ENCODE data around the gene KCNJ16. TPM values are rescaled to one million over a fixed set of nuclear protein-coding genes. Genes with fewer than 3 reads are reported as not detected.

The KCNJ16 gene
- total and polyA plus RNA-seq, 4 donors: 0.31 to 3.3 (median 0.67) TPM

DNA sequence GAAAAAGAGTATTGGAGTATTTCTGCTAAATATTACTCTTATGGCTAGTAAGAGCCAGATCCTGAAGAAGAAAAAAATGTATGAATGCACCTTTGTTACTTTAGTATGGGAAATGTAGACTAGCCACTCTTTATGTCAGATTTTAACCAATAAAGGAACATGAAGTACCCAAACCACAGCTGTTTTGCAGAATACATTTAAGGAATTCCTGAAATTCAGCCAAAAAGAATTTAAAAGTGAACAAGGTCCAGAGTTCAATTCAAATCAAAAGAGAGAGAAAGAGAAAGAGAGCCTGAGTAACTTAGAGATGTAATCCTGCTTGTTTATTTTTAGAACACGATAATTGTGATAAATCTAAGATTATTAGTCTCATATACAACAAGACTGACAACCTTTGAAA lies 1.2 kb downstream of the KCNJ16 start:
- Histone ChIP-seq H3K27ac (ENCODE audit: low read depth in 1 of 2, low read length in 2 of 2) (no peak overlapping the region), H3K4me3 (ENCODE audit: low read depth in 1 of 3, low read length in 3 of 3) (no peak overlapping the region)
- WGBS: 29% methylated on average over 1 of the region's 1 CpG

More for the DNA sequence above, 1.2 kb downstream of the KCNJ16 start:
- H3K36me3 ChIP-seq (ENCODE audit: control insufficient read depth in 4 of 4, insufficient read depth in 3 of 4, low read depth in 1 of 4, low read length in 3 of 4): no peaks in the 10 kb centered on the region
- no peak overlapping the region for H3K9ac ChIP-seq (ENCODE audit: low read depth in 1 of 2, low read length in 2 of 2)
- H3K27me3 ChIP-seq (ENCODE audit: control insufficient read depth in 4 of 4, insufficient read depth in 4 of 4, low read length in 3 of 4): peaks cover 0 to 5% (median 2%) of the 10 kb centered on the region in 4 donors
- H3K4me1 ChIP-seq (ENCODE audit: control insufficient read depth in 4 of 4, insufficient read depth in 4 of 4, low read length in 3 of 4): no peaks in the 10 kb centered on the region
- TF ChIP-seq REST (IDR thresholded peaks at IDR 0.05) (no peak), SP1 (IDR thresholded peaks at IDR 0.05) (no peak), HNF4A (conservative IDR thresholded peaks at IDR 0.05) (no peak), NR2F2 (IDR thresholded peaks at IDR 0.05) (no peak), CTCF (IDR thresholded peaks at IDR 0.05; ENCODE audit: low read depth, low read length, missing input control) (no peak), HNF4G (IDR thresholded peaks at IDR 0.05) (no peak), GABPA (IDR thresholded peaks at IDR 0.05 in 1 of 2, conservative IDR thresholded peaks at IDR 0.05 in 1 of 2) (no peak), FOXA1 (IDR thresholded peaks at IDR 0.05) (no peak), FOXA2 (IDR thresholded peaks at IDR 0.05) (no peak), RXRA (IDR thresholded peaks at IDR 0.05) (no peak), TAF1 (conservative IDR thresholded peaks at IDR 0.05) (no peak), EGR1 (IDR thresholded peaks at IDR 0.05; ENCODE audit: low read depth in 2 of 2) (no peak), YY1 (IDR thresholded peaks at IDR 0.05) (no peak), MAX (IDR thresholded peaks at IDR 0.05) (no peak), JUND (IDR thresholded peaks at IDR 0.05) (no peak)
- TF ChIP-seq, protein P1, sequence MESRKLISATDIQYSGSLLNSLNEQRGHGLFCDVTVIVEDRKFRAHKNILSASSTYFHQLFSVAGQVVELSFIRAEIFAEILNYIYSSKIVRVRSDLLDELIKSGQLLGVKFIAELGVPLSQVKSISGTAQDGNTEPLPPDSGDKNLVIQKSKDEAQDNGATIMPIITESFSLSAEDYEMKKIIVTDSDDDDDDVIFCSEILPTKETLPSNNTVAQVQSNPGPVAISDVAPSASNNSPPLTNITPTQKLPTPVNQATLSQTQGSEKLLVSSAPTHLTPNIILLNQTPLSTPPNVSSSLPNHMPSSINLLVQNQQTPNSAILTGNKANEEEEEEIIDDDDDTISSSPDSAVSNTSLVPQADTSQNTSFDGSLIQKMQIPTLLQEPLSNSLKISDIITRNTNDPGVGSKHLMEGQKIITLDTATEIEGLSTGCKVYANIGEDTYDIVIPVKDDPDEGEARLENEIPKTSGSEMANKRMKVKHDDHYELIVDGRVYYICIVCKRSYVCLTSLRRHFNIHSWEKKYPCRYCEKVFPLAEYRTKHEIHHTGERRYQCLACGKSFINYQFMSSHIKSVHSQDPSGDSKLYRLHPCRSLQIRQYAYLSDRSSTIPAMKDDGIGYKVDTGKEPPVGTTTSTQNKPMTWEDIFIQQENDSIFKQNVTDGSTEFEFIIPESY (IDR thresholded peaks at IDR 0.05): no peak
- TF ChIP-seq, protein P2, sequence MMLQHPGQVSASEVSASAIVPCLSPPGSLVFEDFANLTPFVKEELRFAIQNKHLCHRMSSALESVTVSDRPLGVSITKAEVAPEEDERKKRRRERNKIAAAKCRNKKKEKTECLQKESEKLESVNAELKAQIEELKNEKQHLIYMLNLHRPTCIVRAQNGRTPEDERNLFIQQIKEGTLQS (IDR thresholded peaks at IDR 0.05): no peak
- DNase-seq (ENCODE audit: low spot score): no peak
- H3K9me3 ChIP-seq (ENCODE audit: control insufficient read depth in 4 of 4, low read length in 3 of 4): no peaks in the 10 kb centered on the region
